Neural progenitor cell (in vitro differentiated cells): ENCODE results near the gene MED16.

ENCODE experiments used
- CTCF ChIP-seq: fragments of 200-600 bp; sonication (generic); IDR thresholded peaks from 2 replicates; pipeline ENCODE4 v1.5.1; 2017; ENCODE audit warnings: antibody characterized with exemption, mild to moderate bottlenecking
- EZH2 ChIP-seq: fragments of 200-600 bp; sonication (generic); IDR thresholded peaks from 2 replicates; pipeline ENCODE4 v1.6.1; 2017; ENCODE audit warnings: antibody characterized with exemption, mild to moderate bottlenecking, moderate library complexity

DNA sequence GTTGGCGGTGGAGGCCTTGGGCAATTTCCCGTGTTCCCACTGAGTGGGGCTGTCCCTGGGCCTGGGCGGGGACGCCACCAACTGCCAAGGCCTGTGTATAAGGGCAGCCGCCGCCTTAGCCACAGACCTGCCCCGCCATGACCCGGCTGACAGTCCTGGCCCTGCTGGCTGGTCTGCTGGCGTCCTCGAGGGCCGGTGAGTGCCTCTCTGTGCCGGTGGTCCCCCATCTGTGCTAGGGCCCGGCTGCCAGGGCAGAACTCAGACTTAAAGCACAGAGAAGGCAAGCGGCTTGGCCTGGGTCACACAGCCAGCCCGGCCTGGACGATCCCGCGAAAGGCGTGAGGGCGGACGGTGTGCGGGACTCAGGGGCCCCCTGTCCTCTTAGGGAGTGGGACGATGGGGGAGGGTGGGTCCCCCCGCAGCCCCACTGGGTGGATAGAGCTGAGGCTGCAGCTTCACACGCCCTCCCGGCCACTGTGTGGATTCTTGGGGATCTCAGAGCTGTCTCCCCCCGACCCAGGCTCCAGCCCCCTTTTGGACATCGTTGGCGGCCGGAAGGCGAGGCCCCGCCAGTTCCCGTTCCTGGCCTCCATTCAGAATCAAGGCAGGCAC, 65.2 kb downstream of the MED16 start, which contains the start of gene AZU1:
- TF ChIP-seq EZH2 = no peak
- no peak for TF ChIP-seq CTCF
